Stimulated activated CD8-positive, alpha-beta memory T cell treated with anti-CD3 and anti-CD28 coated beads, Interleukin-15, amount 100 ng/mL, for 24 hours (primary cell): Measurements from ENCODE around the gene ISYNA1.

ENCODE experiments used
- DNase-seq: peaks from one replicate; pipeline ENCODE4 v3.0.0-alpha.2; 2020; ENCODE audit warnings: low read depth

Gene ISYNA1

DNA sequence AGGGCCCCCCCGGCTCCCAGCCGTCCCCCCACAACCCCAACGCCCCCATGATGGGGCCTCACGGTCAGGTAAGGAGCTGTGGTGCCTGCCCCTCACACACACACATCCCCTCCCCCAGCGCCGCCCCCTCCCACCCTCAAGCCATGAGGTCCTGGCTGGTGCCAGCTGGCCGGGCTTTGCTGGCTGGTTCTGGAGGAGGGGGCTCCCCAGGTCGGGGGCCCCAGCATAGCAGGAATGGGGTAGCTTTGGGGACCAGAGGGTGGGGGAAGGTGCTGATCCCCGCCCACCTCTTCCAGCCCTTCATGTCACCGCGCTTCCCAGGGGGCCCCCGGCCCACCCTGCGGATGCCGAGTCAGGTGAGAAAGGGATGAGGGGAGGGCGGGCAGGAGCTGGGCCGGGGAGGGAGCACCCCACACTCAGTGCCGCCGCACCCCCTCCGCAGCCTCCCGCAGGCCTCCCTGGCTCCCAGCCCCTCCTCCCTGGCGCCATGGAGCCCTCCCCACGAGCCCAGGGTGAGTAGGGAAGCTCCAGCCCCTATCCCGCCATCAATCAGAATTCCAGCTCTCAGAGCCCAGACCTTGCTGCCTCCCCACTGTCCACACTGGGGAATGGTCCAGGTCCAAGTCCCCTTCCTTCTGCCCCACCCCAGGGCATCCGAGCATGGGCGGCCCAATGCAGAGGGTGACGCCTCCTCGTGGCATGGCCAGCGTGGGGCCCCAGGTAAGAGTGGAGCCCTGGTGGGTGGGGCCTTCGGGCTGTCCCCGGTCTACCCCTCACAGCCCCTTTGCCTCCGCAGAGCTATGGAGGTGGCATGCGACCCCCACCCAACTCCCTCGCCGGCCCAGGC lies 6.4 kb downstream of the ISYNA1 start:
- DNase-seq = no peak

DNA sequence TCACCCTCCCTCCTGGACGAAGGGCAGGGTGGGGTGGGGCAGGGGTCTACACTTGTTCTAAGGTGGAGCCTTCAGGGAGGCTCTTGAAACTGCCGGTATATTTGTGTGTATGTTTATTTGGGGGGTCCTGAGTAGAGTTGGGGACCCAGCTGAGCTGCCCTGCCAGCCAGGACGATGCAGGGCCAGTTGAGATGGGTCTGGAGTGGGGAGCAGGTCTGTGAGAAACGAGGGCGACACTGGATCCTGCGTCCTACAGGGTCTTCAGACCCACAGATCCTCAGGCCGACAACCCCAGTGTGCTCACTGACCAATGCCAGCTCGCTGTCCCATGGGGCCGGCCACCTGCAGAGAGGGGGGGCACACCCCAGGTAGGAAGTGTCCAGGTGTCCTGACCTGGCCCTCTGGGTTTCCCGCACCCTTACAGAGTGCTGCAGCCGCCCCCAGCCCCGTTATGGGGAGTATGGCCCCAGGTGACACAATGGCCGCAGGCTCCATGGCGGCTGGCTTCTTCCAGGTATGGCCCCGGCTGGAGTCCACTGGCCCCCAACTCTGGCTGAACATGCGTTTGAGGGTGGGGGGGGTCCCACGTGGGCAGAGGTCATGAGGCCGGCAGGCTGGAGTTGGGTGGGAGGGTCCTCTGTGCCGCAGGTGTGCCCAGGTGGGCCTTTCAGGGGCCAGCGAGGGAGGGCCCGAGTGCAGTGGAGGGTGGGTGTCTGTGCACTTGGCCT lies 7.4 kb downstream of the ISYNA1 start:
- DNase-seq = no peak

DNA sequence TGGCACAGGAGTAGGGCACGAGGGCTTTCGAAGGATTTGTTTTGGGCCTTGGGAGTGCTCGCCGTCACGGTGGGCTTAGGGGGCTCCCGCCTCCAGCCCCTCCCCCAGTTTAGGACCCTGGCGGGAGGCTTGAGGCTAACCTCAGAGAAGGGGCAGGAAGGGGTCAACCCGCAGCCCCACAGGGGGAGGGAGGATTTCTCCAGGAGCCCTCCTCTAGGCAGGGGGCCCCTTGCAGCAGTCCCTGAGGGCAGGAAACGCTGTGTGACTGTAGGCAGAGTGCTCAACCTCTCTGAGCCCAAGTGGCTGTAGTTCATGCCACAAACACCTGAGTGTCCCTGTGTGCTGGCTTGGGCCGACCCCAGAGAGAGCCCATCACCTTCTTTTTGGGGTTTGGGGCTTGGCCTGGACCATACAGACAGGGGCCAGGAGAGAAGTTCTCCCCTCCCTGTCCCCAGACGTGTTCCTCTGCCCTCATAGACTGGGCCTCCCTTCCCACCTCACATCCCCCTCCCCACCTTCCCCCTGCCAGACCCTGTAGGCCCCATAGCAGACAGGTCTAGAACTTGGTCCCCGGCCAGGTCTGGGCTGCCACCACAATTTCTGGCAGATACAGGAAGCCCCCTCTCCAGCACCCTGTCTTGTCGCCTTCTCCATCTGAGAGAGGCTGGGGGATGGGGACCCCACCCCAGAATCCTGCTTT lies 8.1 kb downstream of the ISYNA1 start:
- DNase-seq = no peak

DNA sequence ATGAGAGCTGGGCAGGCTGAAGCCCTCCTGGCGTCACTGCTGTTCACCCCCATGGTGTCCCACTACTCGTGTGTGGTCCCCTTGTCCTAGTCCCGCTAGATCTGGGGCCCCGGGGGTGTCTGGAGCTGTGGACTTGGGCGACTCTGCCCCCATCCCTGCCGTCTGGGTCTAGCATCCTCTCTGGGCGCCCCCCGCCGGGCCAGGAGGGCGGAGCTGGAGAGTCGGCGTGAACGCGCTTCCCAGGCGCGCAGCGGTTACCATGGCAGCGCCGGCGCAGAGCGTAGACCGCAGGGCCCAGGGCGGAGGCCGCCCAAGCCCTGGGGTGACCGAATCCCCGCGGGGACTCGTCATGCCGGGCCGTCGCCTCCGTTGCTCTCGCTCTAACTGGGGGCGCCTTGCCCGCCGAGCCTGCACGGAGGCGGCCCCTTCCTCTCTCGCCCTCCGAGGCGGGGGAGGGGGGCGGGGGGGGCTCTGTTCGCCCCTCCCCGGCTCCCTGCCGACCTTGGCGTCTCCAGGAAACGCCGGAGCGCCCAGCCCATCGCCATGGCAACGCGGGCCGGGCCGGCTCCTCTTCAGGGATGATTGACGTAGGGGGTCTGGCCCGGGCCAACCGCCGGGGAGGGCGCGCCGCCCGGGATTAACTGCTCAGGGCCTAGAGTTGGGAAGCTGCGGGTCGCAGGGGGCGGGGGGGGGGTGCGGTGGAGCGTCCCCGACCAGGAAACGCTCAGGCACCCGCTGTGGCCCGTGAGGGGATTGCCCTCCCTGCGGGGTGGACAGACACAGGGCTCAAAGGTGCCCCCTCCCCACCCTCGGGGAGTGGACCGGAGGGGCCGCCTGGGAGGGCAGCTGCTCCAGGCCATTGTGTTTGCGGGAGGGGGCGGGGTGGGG lies 8.9 kb downstream of the ISYNA1 start:
- peak; percentile 55 for DNase-seq

DNA sequence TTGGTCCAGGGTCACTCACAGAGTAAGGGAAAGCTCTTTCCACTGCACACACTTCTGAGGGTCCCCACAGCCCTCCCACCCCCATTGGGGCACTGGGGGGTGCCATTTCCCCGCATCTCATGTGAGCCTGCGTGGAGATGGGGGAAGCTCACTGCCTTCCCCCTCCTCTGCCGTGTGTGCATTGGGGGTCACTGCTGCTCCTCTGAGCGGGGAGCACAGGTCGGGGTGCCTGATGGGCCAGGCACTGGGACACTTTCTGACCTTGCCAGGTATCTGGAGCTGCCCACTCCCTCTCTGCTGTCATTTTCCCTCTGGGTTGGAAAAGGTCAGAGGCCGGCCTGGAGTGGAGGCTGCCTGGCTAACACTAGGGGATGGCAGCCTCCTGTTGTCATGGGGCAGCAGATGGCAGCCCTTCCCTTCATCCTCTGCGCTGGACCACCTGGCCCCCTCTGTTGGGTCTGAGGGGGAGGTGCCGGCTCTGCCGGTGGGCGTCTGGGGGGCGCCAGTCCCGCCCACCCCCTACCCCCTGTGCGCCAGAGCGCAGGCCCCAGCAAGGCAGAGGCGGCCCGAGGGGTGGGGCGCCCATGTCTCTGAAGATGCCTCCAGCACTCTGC lies 9.7 kb downstream of the ISYNA1 start:
- DNase-seq = no peak

GRCh38 chr19:18427743-18428113 lies 10.2 kb downstream of the ISYNA1 start:
- no peak for DNase-seq

DNA sequence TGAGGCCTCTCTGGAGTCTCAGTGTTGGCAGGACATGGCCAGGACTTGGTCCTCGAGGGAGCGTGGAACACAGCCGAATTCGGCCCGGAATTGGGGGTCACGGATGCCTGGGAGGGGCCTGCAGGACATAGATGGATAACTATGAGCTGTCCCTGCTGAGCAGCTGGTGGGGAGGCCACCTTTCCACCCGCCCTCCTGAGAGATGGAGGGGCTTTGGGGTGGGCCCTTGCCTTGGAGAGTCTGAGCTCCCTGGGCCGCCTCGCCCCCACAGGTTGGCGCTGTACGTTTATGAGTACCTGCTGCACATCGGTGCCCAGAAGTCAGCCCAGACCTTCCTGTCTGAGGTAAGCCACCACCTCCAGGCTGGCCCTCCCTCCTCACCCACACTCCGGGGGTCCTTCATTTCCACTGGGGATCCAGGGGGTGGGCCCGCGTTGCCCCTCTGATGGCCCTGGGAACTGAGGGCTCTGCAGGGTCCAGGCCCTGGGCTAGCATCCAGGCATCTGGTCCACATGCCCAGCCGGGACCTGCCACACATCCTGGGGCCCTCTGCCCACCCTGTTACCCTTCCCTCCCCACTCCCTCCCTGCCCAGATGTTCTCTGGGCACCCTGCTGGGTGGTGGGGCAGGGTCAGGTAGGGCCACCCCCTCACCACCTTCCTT lies 10.7 kb downstream of the ISYNA1 start:
- DNase-seq = no peak

- DNase-seq = no peak
Measured at GRCh38 chr19:18426416-18426767, 11.5 kb downstream of the ISYNA1 start.

DNA sequence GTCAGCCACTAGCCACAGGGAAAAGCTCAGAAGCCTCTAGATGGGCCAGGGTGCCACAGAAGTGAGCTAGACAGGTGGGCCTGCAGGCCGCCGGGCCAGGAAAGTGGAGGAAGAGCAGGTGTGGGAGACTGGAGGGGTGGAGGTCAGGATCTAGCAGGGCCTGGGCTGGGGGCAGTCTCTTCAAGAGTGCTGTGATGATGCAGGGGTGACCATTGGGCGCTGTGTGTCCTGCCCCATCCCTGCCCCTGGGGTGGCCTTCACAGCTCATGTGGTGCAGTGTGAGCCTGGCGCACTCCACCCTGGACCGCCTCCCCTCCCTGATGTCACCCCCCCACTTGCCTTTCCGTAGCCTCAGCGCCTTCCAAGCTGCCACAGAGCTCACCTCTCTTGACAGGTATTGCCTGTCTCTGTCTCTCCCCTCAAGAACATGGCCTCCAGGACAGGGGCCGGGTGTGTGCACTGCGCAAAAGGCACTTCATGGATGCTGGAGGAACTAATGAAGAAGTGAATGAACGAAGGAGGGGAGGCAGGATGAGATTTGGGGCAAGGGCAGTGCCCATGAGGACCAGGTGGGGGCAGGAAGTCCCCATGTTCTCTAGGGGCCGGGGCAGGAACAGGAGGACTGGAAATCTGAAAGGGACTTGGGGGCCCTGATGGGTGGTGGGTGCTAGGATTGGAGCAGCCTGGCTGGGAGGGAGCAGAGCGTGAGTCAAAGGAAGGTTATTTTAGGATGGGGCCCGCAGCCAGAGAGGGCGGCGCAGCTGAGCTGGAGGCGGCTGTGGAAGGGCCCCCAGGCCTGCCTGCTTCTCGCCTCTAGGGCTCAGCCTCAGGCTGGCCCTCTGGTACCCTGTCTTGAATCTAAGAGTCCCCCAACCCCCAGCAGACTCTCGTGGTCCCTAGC lies 12.2 kb downstream of the ISYNA1 start:
- DNase-seq = no peak

GRCh38 chr19:18424890-18425514 lies 12.9 kb downstream of the ISYNA1 start:
- no peak for DNase-seq

GRCh38 chr19:18424122-18424889 lies 13.6 kb downstream of the ISYNA1 start:
- no peak for DNase-seq

DNA sequence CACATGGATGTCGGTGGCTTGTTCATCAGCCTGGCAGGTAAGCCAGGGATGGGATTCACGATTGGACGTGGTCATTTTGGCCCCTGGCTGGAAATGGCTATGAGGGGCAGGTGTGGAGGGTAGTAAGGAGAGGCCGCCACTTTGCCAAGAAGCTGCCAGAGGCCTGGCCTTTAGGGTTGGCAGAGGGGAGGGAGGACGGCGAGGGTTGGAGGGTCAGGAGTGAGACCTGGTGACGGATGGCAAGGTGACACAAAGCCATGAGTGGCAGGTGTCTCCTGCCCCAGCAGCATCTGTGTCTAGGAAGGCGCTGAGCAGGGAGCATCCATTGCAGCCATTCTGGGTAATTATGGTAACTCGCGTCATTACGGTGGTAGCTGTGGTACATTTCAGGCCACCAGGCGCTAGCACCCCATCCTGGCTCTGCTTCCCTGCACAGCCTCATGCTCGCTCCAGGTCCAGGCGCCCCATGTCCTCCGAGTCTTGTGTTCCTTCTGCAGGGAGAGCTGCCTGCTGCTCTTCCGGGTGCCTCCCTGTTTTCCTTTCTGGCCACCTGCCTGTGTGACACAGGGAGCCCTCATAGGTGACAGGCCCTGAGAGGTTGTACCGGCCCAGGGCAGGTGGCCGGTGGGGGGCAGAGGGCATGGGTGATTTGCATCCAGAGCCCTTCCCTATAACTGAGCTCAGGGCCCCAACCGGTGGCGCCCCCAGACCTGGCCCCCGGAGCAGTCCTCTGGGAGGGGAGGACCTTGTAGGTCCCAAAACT lies 14.5 kb downstream of the ISYNA1 start:
- DNase-seq = no peak

- DNase-seq = no peak
Measured at GRCh38 chr19:18422530-18423191, 15.3 kb downstream of the ISYNA1 start.

DNA sequence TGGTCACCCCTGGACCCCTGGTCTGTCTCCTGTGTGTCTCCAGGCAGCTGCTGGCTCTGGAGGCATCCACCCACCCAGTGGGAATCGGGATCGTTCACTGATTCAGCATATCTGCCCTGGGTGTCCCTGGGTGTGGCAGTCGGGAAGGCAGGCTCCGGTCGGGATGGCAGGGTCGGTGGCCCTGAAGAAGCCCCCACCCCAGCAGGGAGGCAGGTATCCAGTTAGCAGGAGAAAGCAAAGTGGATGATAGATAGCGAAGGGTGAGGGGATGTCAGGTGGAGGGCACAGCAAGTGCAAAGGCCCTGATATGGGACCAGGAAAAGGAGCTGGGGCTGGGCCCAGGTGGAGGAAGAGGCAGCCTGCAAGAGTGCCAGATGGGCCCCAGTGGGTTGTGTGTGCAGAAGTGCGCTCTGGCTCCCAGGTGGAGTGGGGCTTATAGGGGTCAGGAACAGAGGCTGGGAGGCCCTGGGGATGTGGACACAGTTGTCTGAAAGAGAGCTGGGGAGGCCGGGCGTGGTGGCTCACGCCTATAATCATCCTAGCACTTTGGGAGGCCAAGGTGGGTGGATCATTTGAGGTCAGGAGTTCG lies 16.5 kb downstream of the ISYNA1 start:
- no peak for DNase-seq

DNA sequence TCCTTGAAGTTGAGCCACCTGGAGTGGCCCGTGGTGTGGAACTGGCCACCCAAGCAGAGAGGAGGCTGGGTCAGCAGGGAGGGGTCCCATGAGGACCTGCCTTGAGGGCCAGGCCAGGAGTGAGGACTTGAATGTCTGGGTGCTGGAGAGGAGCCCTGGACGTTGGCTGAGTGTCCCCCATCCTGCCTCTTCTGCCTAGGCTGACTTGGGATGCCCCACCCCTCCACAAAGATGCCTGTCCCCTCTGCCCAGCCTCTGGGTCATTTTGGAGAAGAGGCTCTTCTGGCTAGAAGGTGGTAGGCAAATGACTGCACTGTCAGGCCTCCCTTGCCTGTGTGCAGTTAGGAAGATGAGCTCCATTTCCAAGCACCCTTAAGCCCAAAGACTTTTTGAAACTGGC lies 17.0 kb downstream of the ISYNA1 start:
- DNase-seq = no peak

DNA sequence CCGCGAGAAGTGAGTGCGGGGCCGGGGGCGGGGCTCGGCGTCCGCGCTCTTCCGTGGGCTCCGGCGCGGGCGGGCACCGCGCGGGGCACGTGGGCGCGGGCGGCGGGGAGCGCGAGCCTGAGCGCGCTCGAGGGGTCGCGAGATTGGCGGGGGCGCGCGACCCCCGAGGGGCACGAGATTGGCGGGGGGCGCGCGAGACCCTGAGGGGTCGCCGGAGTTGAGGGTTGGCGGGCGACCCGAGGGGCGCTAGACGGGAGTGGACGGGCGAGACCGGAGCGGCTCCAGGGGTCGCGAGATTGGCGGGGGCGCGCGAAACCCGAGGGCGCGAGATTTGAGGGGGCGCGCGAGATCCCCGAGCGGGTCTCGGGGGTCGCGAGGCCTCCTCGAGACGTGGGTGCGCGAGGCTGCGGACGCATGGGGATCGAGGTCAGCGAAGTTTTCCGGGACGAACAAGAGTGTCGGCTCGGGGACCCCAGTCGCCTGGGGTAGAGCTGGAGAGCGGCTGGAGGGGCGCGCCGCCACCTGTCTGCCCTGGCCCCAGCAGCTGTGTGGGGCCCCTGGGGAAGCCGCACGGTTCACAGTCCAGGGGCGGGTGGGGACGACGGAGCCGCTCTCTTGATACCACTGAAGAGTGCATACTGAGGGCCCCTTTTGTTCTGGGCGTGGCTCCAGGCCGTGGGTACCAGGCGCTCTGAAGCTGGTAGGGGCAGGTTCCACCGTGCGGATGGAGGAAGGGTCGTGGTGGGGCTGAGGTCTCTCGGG lies 18.1 kb downstream of the ISYNA1 start:
- DNase-seq = no peak
